ENCODE data around the gene ZBTB11. TPM values are rescaled to one million over a fixed set of nuclear protein-coding genes. Genes with fewer than 3 reads are reported as not detected.
"Not testable (repeated sequence)": the region's sequence is repeated elsewhere in the genome, so short reads cannot be mapped to it uniquely, and the experiment has no call there.

Gene ZBTB11
- total RNA-seq, 1 donor from 2014 or later: 13.0 TPM

- TF ChIP-seq CTCF (IDR thresholded peaks at IDR 0.05; ENCODE audit: unreplicated experiment): no peak
- Mint-ChIP-seq H3K9me3 (ENCODE audit: unreplicated experiment) (peaks cover 5% of the 10 kb centered on the region), H3K4me3 (ENCODE audit: unreplicated experiment) (no peak overlapping the region), H3K4me1 (ENCODE audit: unreplicated experiment) (no peaks in the 10 kb centered on the region), H3K27me3 (ENCODE audit: unreplicated experiment) (no peaks in the 10 kb centered on the region), H3K27ac (ENCODE audit: unreplicated experiment) (no peak overlapping the region), H3K36me3 (ENCODE audit: low read depth, unreplicated experiment) (peaks cover 4% of the 10 kb centered on the region)
- no peak for DNase-seq (ENCODE audit: low spot score)
These were observed 57.2 kb downstream of the ZBTB11 start for GRCh38 chr3:101619734-101620133.

- no peaks in the 10 kb centered on the region for H3K4me1 Mint-ChIP-seq (ENCODE audit: unreplicated experiment)
- H3K27ac Mint-ChIP-seq (ENCODE audit: unreplicated experiment): no peak overlapping the region
- TF ChIP-seq CTCF (IDR thresholded peaks at IDR 0.05; ENCODE audit: unreplicated experiment): no peak
- H3K9me3 Mint-ChIP-seq (ENCODE audit: unreplicated experiment): peaks cover under 1% of the 10 kb centered on the region
- no peak overlapping the region for H3K4me3 Mint-ChIP-seq (ENCODE audit: unreplicated experiment)
- DNase-seq (ENCODE audit: low spot score): no peak
- peaks cover 2% of the 10 kb centered on the region for H3K27me3 Mint-ChIP-seq (ENCODE audit: unreplicated experiment)
- H3K36me3 Mint-ChIP-seq (ENCODE audit: low read depth, unreplicated experiment): no peaks in the 10 kb centered on the region
These were observed 58.2 kb downstream of the ZBTB11 start for GRCh38 chr3:101618726-101619125.

- H3K36me3 Mint-ChIP-seq (ENCODE audit: low read depth, unreplicated experiment): no peaks in the 10 kb centered on the region
- DNase-seq (ENCODE audit: low spot score): no peak
- no peak for TF ChIP-seq CTCF (IDR thresholded peaks at IDR 0.05; ENCODE audit: unreplicated experiment)
- H3K9me3 Mint-ChIP-seq (ENCODE audit: unreplicated experiment): no peaks in the 10 kb centered on the region
- H3K27ac Mint-ChIP-seq (ENCODE audit: unreplicated experiment): no peak overlapping the region
- H3K4me1 Mint-ChIP-seq (ENCODE audit: unreplicated experiment): no peaks in the 10 kb centered on the region
- no peak overlapping the region for H3K4me3 Mint-ChIP-seq (ENCODE audit: unreplicated experiment)
- peaks cover 6% of the 10 kb centered on the region for H3K27me3 Mint-ChIP-seq (ENCODE audit: unreplicated experiment)
These were observed 59.5 kb downstream of the ZBTB11 start for GRCh38 chr3:101617478-101617877.

DNA sequence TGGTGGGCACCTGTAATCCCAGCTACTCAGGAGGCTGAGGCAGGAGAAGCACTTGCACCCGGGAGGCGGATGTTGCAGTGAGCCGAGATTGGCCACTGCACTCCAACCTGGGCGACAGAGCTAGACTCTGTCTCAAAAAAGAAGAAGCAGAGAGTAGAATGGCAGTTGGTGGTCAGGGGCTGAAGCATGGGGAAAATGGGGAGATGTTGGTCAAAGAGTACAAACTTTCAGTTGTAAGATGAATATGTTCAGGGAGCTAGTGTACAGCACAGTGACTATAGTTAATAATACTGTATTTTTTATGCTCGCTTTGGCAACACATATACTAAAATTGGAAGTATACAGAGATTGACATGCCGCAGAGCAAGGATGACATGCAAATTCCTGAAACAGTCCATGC lies 61.4 kb downstream of the ZBTB11 start:
- no peak overlapping the region for H3K4me3 Mint-ChIP-seq (ENCODE audit: unreplicated experiment)

DNA sequence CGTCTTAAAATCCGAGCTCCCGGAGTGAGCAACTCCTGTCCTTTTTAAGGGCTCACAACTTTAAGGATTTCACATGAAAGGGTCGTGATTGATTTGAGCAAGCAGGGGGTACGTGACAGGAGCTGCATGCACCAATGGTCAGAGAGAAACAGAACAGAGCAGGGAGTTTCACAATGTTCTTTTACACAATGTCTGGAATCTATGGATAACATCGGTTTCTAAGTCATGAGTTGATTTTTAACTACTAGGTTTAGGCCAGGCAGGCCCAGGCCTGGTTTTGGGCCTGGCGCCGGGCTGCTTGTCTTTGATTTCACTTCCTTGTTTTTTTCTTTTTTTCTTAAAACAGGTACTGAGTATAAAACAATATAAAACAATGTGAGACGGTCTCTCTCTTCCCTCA lies 63.9 kb downstream of the ZBTB11 start:
- not testable (repeated sequence) for DNase-seq (ENCODE audit: low spot score); H3K4me1 Mint-ChIP-seq (ENCODE audit: unreplicated experiment); H3K4me3 Mint-ChIP-seq (ENCODE audit: unreplicated experiment); H3K9me3 Mint-ChIP-seq (ENCODE audit: unreplicated experiment); H3K27ac Mint-ChIP-seq (ENCODE audit: unreplicated experiment); H3K36me3 Mint-ChIP-seq (ENCODE audit: low read depth, unreplicated experiment); H3K27me3 Mint-ChIP-seq (ENCODE audit: unreplicated experiment)

More for the DNA sequence above, 61.4 kb downstream of the ZBTB11 start:
- Mint-ChIP-seq H3K4me1 (ENCODE audit: unreplicated experiment) (peaks cover 3% of the 10 kb centered on the region), H3K27ac (ENCODE audit: unreplicated experiment) (no peak overlapping the region), H3K36me3 (ENCODE audit: low read depth, unreplicated experiment) (no peaks in the 10 kb centered on the region), H3K27me3 (ENCODE audit: unreplicated experiment) (peaks cover 6% of the 10 kb centered on the region), H3K9me3 (ENCODE audit: unreplicated experiment) (no peaks in the 10 kb centered on the region)
- DNase-seq (ENCODE audit: low spot score): no peak
- TF ChIP-seq CTCF (IDR thresholded peaks at IDR 0.05; ENCODE audit: unreplicated experiment): no peak

- Mint-ChIP-seq H3K27ac (ENCODE audit: unreplicated experiment) (no peak overlapping the region), H3K9me3 (ENCODE audit: unreplicated experiment) (no peaks in the 10 kb centered on the region), H3K4me1 (ENCODE audit: unreplicated experiment) (peaks cover 3% of the 10 kb centered on the region), H3K27me3 (ENCODE audit: unreplicated experiment) (peaks cover 6% of the 10 kb centered on the region), H3K36me3 (ENCODE audit: low read depth, unreplicated experiment) (no peaks in the 10 kb centered on the region), H3K4me3 (ENCODE audit: unreplicated experiment) (no peak overlapping the region)
- no peak for DNase-seq (ENCODE audit: low spot score)
- TF ChIP-seq CTCF (IDR thresholded peaks at IDR 0.05; ENCODE audit: unreplicated experiment): no peak
These were observed 65.9 kb downstream of the ZBTB11 start for GRCh38 chr3:101611023-101611422.

GRCh38 chr3:101605398-101605797 lies 71.5 kb downstream of the ZBTB11 start:
- H3K4me1 Mint-ChIP-seq (ENCODE audit: unreplicated experiment); DNase-seq (ENCODE audit: low spot score); H3K27me3 Mint-ChIP-seq (ENCODE audit: unreplicated experiment); H3K9me3 Mint-ChIP-seq (ENCODE audit: unreplicated experiment); H3K4me3 Mint-ChIP-seq (ENCODE audit: unreplicated experiment); H3K27ac Mint-ChIP-seq (ENCODE audit: unreplicated experiment); H3K36me3 Mint-ChIP-seq (ENCODE audit: low read depth, unreplicated experiment): not testable (repeated sequence)

Measured in endothelial cell (in vitro differentiated cells).